ENCODE results near the gene MAMDC4. TPM values are rescaled to one million over a fixed set of nuclear protein-coding genes. Genes with fewer than 3 reads are reported as not detected.

Gene MAMDC4
- total RNA-seq, 1 experiment from 2014 or later: 6.7 TPM

DNA sequence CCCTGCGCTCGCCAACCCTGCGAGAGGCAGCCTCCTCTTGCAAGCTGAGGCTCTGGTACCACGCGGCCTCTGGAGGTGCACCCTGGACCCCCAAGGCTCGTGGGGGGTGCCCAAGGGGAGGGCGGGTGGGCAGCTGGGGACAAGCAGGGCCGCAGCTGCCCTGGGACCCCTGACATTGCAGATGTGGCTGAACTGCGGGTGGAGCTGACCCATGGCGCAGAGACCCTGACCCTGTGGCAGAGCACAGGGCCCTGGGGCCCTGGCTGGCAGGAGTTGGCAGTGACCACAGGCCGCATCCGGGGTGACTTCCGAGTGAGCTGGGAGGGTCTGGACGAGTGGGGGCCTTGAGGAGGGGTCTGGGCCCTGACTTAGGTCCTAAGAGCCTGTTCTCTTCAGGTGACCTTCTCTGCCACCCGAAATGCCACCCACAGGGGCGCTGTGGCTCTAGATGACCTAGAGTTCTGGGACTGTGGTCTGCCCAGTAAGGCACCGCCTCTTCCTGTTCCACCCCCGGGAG lies 1.5 kb downstream of the MAMDC4 start:
- peak; percentile 14 for DNase-seq (ENCODE audit: low spot score)
- TF ChIP-seq ZNF671 (CRISPR knock-in tag; IDR thresholded peaks at IDR 0.05) (no peak), NR3C1 (CRISPR knock-in tag; conservative IDR thresholded peaks at IDR 0.05; ENCODE audit: low read depth) (no peak), ESRRA (CRISPR knock-in tag; IDR thresholded peaks at IDR 0.05; ENCODE audit: borderline replicate concordance) (no peak), NFYB (CRISPR knock-in tag; conservative IDR thresholded peaks at IDR 0.05; ENCODE audit: low read depth) (no peak), NFATC4 (CRISPR knock-in tag; IDR thresholded peaks at IDR 0.05) (no peak), SOX15 (CRISPR knock-in tag; IDR thresholded peaks at IDR 0.05) (no peak), OVOL2 (CRISPR knock-in tag; IDR thresholded peaks at IDR 0.05; ENCODE audit: borderline replicate concordance) (no peak), TP53 (CRISPR knock-in tag; IDR thresholded peaks at IDR 0.05) (no peak), ETV6 (CRISPR knock-in tag; IDR thresholded peaks at IDR 0.05) (no peak)
- TF ChIP-seq, protein P1, sequence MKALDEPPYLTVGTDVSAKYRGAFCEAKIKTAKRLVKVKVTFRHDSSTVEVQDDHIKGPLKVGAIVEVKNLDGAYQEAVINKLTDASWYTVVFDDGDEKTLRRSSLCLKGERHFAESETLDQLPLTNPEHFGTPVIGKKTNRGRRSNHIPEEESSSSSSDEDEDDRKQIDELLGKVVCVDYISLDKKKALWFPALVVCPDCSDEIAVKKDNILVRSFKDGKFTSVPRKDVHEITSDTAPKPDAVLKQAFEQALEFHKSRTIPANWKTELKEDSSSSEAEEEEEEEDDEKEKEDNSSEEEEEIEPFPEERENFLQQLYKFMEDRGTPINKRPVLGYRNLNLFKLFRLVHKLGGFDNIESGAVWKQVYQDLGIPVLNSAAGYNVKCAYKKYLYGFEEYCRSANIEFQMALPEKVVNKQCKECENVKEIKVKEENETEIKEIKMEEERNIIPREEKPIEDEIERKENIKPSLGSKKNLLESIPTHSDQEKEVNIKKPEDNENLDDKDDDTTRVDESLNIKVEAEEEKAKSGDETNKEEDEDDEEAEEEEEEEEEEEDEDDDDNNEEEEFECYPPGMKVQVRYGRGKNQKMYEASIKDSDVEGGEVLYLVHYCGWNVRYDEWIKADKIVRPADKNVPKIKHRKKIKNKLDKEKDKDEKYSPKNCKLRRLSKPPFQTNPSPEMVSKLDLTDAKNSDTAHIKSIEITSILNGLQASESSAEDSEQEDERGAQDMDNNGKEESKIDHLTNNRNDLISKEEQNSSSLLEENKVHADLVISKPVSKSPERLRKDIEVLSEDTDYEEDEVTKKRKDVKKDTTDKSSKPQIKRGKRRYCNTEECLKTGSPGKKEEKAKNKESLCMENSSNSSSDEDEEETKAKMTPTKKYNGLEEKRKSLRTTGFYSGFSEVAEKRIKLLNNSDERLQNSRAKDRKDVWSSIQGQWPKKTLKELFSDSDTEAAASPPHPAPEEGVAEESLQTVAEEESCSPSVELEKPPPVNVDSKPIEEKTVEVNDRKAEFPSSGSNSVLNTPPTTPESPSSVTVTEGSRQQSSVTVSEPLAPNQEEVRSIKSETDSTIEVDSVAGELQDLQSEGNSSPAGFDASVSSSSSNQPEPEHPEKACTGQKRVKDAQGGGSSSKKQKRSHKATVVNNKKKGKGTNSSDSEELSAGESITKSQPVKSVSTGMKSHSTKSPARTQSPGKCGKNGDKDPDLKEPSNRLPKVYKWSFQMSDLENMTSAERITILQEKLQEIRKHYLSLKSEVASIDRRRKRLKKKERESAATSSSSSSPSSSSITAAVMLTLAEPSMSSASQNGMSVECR (CRISPR knock-in tag; IDR thresholded peaks at IDR 0.05; ENCODE audit: borderline replicate concordance): no peak
- TF ChIP-seq, protein P2, sequence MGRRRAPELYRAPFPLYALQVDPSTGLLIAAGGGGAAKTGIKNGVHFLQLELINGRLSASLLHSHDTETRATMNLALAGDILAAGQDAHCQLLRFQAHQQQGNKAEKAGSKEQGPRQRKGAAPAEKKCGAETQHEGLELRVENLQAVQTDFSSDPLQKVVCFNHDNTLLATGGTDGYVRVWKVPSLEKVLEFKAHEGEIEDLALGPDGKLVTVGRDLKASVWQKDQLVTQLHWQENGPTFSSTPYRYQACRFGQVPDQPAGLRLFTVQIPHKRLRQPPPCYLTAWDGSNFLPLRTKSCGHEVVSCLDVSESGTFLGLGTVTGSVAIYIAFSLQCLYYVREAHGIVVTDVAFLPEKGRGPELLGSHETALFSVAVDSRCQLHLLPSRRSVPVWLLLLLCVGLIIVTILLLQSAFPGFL (CRISPR knock-in tag; IDR thresholded peaks at IDR 0.05; ENCODE audit: borderline replicate concordance): no peak
- TF ChIP-seq, protein P3, sequence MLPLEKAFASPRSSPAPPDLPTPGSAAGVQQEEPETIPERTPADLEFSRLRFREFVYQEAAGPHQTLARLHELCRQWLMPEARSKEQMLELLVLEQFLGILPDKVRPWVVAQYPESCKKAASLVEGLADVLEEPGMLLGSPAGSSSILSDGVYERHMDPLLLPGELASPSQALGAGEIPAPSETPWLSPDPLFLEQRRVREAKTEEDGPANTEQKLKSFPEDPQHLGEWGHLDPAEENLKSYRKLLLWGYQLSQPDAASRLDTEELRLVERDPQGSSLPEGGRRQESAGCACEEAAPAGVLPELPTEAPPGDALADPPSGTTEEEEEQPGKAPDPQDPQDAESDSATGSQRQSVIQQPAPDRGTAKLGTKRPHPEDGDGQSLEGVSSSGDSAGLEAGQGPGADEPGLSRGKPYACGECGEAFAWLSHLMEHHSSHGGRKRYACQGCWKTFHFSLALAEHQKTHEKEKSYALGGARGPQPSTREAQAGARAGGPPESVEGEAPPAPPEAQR (CRISPR knock-in tag; IDR thresholded peaks at IDR 0.05): no peak
- TF ChIP-seq, protein P4, sequence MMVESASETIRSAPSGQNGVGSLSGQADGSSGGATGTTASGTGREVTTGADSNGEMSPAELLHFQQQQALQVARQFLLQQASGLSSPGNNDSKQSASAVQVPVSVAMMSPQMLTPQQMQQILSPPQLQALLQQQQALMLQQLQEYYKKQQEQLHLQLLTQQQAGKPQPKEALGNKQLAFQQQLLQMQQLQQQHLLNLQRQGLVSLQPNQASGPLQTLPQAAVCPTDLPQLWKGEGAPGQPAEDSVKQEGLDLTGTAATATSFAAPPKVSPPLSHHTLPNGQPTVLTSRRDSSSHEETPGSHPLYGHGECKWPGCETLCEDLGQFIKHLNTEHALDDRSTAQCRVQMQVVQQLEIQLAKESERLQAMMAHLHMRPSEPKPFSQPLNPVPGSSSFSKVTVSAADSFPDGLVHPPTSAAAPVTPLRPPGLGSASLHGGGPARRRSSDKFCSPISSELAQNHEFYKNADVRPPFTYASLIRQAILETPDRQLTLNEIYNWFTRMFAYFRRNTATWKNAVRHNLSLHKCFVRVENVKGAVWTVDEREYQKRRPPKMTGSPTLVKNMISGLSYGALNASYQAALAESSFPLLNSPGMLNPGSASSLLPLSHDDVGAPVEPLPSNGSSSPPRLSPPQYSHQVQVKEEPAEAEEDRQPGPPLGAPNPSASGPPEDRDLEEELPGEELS (CRISPR knock-in tag; IDR thresholded peaks at IDR 0.05): no peak
- TF ChIP-seq, protein P5, sequence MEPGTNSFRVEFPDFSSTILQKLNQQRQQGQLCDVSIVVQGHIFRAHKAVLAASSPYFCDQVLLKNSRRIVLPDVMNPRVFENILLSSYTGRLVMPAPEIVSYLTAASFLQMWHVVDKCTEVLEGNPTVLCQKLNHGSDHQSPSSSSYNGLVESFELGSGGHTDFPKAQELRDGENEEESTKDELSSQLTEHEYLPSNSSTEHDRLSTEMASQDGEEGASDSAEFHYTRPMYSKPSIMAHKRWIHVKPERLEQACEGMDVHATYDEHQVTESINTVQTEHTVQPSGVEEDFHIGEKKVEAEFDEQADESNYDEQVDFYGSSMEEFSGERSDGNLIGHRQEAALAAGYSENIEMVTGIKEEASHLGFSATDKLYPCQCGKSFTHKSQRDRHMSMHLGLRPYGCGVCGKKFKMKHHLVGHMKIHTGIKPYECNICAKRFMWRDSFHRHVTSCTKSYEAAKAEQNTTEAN (CRISPR knock-in tag; IDR thresholded peaks at IDR 0.05): no peak
- TF ChIP-seq, protein P6, sequence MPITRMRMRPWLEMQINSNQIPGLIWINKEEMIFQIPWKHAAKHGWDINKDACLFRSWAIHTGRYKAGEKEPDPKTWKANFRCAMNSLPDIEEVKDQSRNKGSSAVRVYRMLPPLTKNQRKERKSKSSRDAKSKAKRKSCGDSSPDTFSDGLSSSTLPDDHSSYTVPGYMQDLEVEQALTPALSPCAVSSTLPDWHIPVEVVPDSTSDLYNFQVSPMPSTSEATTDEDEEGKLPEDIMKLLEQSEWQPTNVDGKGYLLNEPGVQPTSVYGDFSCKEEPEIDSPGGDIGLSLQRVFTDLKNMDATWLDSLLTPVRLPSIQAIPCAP (CRISPR knock-in tag; IDR thresholded peaks at IDR 0.05): no peak
- peaks cover 2% of the 10 kb centered on the region; the same call in 1 of the 2 replicates for H3K36me3 Mint-ChIP-seq
- no peak overlapping the region for H3K27ac Mint-ChIP-seq
- H3K27me3 Mint-ChIP-seq (ENCODE audit: low read depth): no peaks in the 10 kb centered on the region
- H3K4me3 Mint-ChIP-seq: no peak overlapping the region
- H3K9me3 Mint-ChIP-seq: no peaks in the 10 kb centered on the region
- POLR2A ChIA-PET: no interaction called here
- H3K4me1 Mint-ChIP-seq: peaks cover 4% of the 10 kb centered on the region
- CTCF ChIA-PET: no interaction called here
- ATAC-seq: no peak
